Measurements from ENCODE around the gene UNC5C. TPM values are rescaled to one million over a fixed set of nuclear protein-coding genes. Genes with fewer than 3 reads are reported as not detected.

UNC5C gene
- total RNA-seq, 2 donors from 2014 or later, result 0.52 to 2.0 TPM

- no peaks in the 10 kb centered on the region for H3K36me3 ChIP-seq (replicated peaks in 1 of 2; ENCODE audit: insufficient read depth in 1 of 2, low read depth in 2 of 2)
- WGBS, 2 donors, result 65 to 67% methylated on average over 7 of the region's 7 CpGs
- no peaks in the 10 kb centered on the region for H3K9me3 ChIP-seq
- no peak for ATAC-seq
- intact Hi-C loops (cut with DNase I), result no loop called here
- H3K27me3 ChIP-seq, result no peaks in the 10 kb centered on the region
- TF ChIP-seq CTCF (IDR thresholded peaks at IDR 0.05), result no peak
- TF ChIP-seq POLR2A (IDR thresholded peaks at IDR 0.05), result no peak
- no peak overlapping the region for H3K27ac ChIP-seq
- no peaks in the 10 kb centered on the region for H3K4me1 ChIP-seq
- no peak overlapping the region for H3K4me3 ChIP-seq
- DNase-seq, result no peak
Observed at GRCh38 chr4:95167805-95168204, 381.0 kb downstream of the UNC5C start.

GRCh38 chr4:95165926-95166524 lies 382.7 kb downstream of the UNC5C start:
- peak; percentile 22 to 77 (median 69) for TF ChIP-seq CTCF (IDR thresholded peaks at IDR 0.05)
- TF ChIP-seq POLR2A (IDR thresholded peaks at IDR 0.05), result no peak
- H3K9me3 ChIP-seq, result no peaks in the 10 kb centered on the region
- H3K27ac ChIP-seq, result no peak overlapping the region
- H3K4me3 ChIP-seq, result no peak overlapping the region
- ATAC-seq (peak; percentile 75), DNase-seq (peak; percentile 18 to 50 (median 38))
- intact Hi-C loops (cut with DNase I), result no loop called here
- H3K36me3 ChIP-seq (replicated peaks in 1 of 2; ENCODE audit: insufficient read depth in 1 of 2, low read depth in 2 of 2), result no peaks in the 10 kb centered on the region
- no peaks in the 10 kb centered on the region for H3K4me1 ChIP-seq
- 6 to 7% methylated on average over 3 of the region's 3 CpGs for WGBS, 2 donors
- H3K27me3 ChIP-seq, result no peaks in the 10 kb centered on the region

- DNase-seq (no peak), ATAC-seq (no peak)
- intact Hi-C loops (cut with DNase I), result no loop called here
- no peaks in the 10 kb centered on the region for H3K9me3 ChIP-seq
- TF ChIP-seq CTCF (IDR thresholded peaks at IDR 0.05) (no peak), POLR2A (IDR thresholded peaks at IDR 0.05) (no peak)
- 72 to 73% methylated on average over 6 of the region's 6 CpGs for WGBS, 2 donors
- H3K27me3 ChIP-seq, result no peaks in the 10 kb centered on the region
- no peaks in the 10 kb centered on the region for H3K36me3 ChIP-seq (replicated peaks in 1 of 2; ENCODE audit: insufficient read depth in 1 of 2, low read depth in 2 of 2)
- no peak overlapping the region for H3K27ac ChIP-seq
- H3K4me3 ChIP-seq, result no peak overlapping the region
- peaks cover 4% of the 10 kb centered on the region for H3K4me1 ChIP-seq
Observed at GRCh38 chr4:95162867-95163266, 385.9 kb downstream of the UNC5C start.

GRCh38 chr4:95161781-95162469 lies 386.8 kb downstream of the UNC5C start:
- 72 to 89% methylated on average over 12 of the region's 12 CpGs for WGBS, 2 donors
- H3K9me3 ChIP-seq, result no peaks in the 10 kb centered on the region
- TF ChIP-seq POLR2A (IDR thresholded peaks at IDR 0.05) (no peak), CTCF (IDR thresholded peaks at IDR 0.05) (no peak)
- intact Hi-C loops (cut with DNase I), result no loop called here
- no peak overlapping the region for H3K4me3 ChIP-seq
- no peaks in the 10 kb centered on the region for H3K27me3 ChIP-seq
- no peak overlapping the region for H3K27ac ChIP-seq
- no peak for DNase-seq
- H3K36me3 ChIP-seq (replicated peaks in 1 of 2; ENCODE audit: insufficient read depth in 1 of 2, low read depth in 2 of 2), result no peaks in the 10 kb centered on the region
- peaks cover 4% of the 10 kb centered on the region for H3K4me1 ChIP-seq
- ATAC-seq, result no peak

GRCh38 chr4:95159384-95159783 lies 389.4 kb downstream of the UNC5C start:
- 89 to 95% methylated on average over 4 of the region's 4 CpGs for WGBS, 2 donors
- no peak for TF ChIP-seq POLR2A (IDR thresholded peaks at IDR 0.05)
- no peak for TF ChIP-seq CTCF (IDR thresholded peaks at IDR 0.05)

More at GRCh38 chr4:95159384-95159783, 389.4 kb downstream of the UNC5C start:
- Histone ChIP-seq H3K36me3 (replicated peaks in 1 of 2; ENCODE audit: insufficient read depth in 1 of 2, low read depth in 2 of 2) (no peaks in the 10 kb centered on the region), H3K4me3 (no peak overlapping the region), H3K4me1 (peaks cover 4% of the 10 kb centered on the region), H3K27me3 (no peaks in the 10 kb centered on the region), H3K27ac (no peak overlapping the region), H3K9me3 (no peaks in the 10 kb centered on the region)
- ATAC-seq (no peak), DNase-seq (no peak)
- intact Hi-C loops (cut with DNase I), result no loop called here
